B cell (primary cell): ENCODE data around the gene TMPRSS13.

Experiments used
- EZH2 ChIP-seq: IDR thresholded peaks from 2 replicates; pipeline ENCODE4 v1.6.1; 2012; ENCODE audit warnings: borderline replicate concordance, low read depth, mild to moderate bottlenecking, moderate library complexity, low read length; ENCODE audit not compliant: insufficient read depth, poor library complexity, severe bottlenecking
- TF ChIP-seq, protein P1 (sequence below): fragments of 200-600 bp; IDR thresholded peaks from one replicate; pipeline ENCODE4 v1.8.0; 2022; ENCODE audit warnings: antibody characterized with exemption, mild to moderate bottlenecking

DNA sequence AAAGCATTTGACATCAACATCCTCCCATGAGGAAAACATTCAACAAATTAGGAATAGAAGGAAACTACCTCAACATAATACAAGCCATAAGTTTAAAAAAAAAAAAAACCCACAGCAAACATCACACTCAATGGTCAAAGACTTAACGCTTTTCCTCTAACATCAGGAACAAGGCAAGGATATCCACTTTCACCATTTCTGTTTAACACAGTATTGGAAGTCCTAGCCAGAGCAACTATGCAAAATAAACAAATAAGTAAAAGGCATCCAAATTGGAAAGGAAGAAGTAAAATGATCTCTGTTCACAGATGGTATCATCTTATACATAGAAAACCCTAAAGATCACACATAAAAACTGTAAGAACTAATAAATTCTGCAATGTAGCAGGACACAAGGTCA lies 65.8 kb downstream of the TMPRSS13 start:
- TF ChIP-seq, protein P1, sequence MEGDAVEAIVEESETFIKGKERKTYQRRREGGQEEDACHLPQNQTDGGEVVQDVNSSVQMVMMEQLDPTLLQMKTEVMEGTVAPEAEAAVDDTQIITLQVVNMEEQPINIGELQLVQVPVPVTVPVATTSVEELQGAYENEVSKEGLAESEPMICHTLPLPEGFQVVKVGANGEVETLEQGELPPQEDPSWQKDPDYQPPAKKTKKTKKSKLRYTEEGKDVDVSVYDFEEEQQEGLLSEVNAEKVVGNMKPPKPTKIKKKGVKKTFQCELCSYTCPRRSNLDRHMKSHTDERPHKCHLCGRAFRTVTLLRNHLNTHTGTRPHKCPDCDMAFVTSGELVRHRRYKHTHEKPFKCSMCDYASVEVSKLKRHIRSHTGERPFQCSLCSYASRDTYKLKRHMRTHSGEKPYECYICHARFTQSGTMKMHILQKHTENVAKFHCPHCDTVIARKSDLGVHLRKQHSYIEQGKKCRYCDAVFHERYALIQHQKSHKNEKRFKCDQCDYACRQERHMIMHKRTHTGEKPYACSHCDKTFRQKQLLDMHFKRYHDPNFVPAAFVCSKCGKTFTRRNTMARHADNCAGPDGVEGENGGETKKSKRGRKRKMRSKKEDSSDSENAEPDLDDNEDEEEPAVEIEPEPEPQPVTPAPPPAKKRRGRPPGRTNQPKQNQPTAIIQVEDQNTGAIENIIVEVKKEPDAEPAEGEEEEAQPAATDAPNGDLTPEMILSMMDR: no peak
- no peak for TF ChIP-seq EZH2
